Trophoblast cell (in vitro differentiated cells and primary cell): ENCODE data around the gene SYPL2.

ENCODE experiments used
- DNase-seq, 2 donors: peaks; one replicate each; pipeline ENCODE4 v3.0.0-alpha.2; 2016
- H2AFZ ChIP-seq: 2 replicates; pipeline ENCODE4 v1.6.1; 2013; ENCODE audit warnings: low read length, moderate library complexity, mild to moderate bottlenecking; ENCODE audit not compliant: insufficient read depth, poor library complexity
- H2AK5ac ChIP-seq: 2 replicates; pipeline ENCODE4 v1.6.1; 2013; ENCODE audit warnings: mild to moderate bottlenecking, low read length
- H2BK120ac ChIP-seq: 2 replicates; pipeline ENCODE4 v1.6.1; 2013; ENCODE audit warnings: low read length, mild to moderate bottlenecking, moderate library complexity; ENCODE audit not compliant: insufficient read depth, poor library complexity
- H2BK12ac ChIP-seq: 2 replicates; pipeline ENCODE4 v1.6.1; 2013; ENCODE audit warnings: mild to moderate bottlenecking, low read length, moderate library complexity
- H2BK5ac ChIP-seq: 2 replicates; pipeline ENCODE4 v1.6.1; 2013; ENCODE audit warnings: low read length, low read depth, moderate library complexity, mild to moderate bottlenecking; ENCODE audit not compliant: poor library complexity
- H3K14ac ChIP-seq: 2 replicates; pipeline ENCODE4 v1.6.1; 2013; ENCODE audit warnings: mild to moderate bottlenecking, low read length
- H3K18ac ChIP-seq: 2 replicates; pipeline ENCODE4 v1.6.1; 2013; ENCODE audit warnings: mild to moderate bottlenecking, low read length
- H3K23ac ChIP-seq: 2 replicates; pipeline ENCODE4 v1.6.1; 2013; ENCODE audit warnings: low read length
- H3K27ac ChIP-seq: 2 replicates; pipeline ENCODE4 v1.5.1; 2013; ENCODE audit warnings: low read depth, mild to moderate bottlenecking, inconsistent platforms, low read length, moderate library complexity
- H3K27me3 ChIP-seq: 2 replicates; pipeline ENCODE4 v1.6.1; 2013; ENCODE audit warnings: inconsistent platforms, mild to moderate bottlenecking, low read length, moderate library complexity; ENCODE audit not compliant: insufficient read depth
- H3K36me3 ChIP-seq, 2 experiments: 1 replicate in 1 of 2; 2 replicates in 1 of 2; pipeline ENCODE4 v1.6.1; 2013; ENCODE audit warnings: low read length in 2 of 2, mild to moderate bottlenecking in 2 of 2, moderate library complexity in 1 of 2; ENCODE audit not compliant: insufficient read depth in 2 of 2, control insufficient read depth in 1 of 2
- H3K4ac ChIP-seq: 2 replicates; pipeline ENCODE4 v1.6.1; 2013; ENCODE audit warnings: low read depth, mild to moderate bottlenecking, low read length, moderate library complexity
- H3K4me1 ChIP-seq, 2 experiments: 1 replicate in 1 of 2; 2 replicates in 1 of 2; pipeline ENCODE4 v1.6.1; 2013; ENCODE audit warnings: low read length in 2 of 2, mild to moderate bottlenecking in 2 of 2, moderate library complexity in 1 of 2; ENCODE audit not compliant: insufficient read depth in 2 of 2, control insufficient read depth in 1 of 2
- H3K4me2 ChIP-seq: 2 replicates; pipeline ENCODE4 v1.6.1; 2013; ENCODE audit warnings: inconsistent platforms, mild to moderate bottlenecking, low read length, moderate library complexity
- H3K4me3 ChIP-seq: 2 replicates; pipeline ENCODE4 v1.5.1; 2013; ENCODE audit warnings: mild to moderate bottlenecking, low read depth, low read length, inconsistent platforms
- H3K79me1 ChIP-seq: one replicate; pipeline ENCODE4 v1.6.1; 2013; ENCODE audit warnings: low read length
- H3K79me2 ChIP-seq: 2 replicates; pipeline ENCODE4 v1.6.1; 2013; ENCODE audit warnings: low read length, mild to moderate bottlenecking; ENCODE audit not compliant: control insufficient read depth, insufficient read depth, poor library complexity
- H3K9ac ChIP-seq: 2 replicates; pipeline ENCODE4 v1.6.1; 2013; ENCODE audit warnings: mild to moderate bottlenecking, low read length
- H3K9me3 ChIP-seq: 2 replicates; pipeline ENCODE4 v1.6.1; 2013; ENCODE audit warnings: low read depth, mild to moderate bottlenecking, control low read depth, inconsistent platforms, low read length; ENCODE audit not compliant: insufficient read depth
- H4K12ac ChIP-seq: 2 replicates; pipeline ENCODE4 v1.6.1; 2013; ENCODE audit warnings: low read depth, mild to moderate bottlenecking, low read length, moderate library complexity
- H4K8ac ChIP-seq: 2 replicates; pipeline ENCODE4 v1.6.1; 2013; ENCODE audit warnings: low read depth, mild to moderate bottlenecking, low read length, moderate library complexity
- H4K91ac ChIP-seq: one replicate; pipeline ENCODE4 v1.6.1; 2013; ENCODE audit warnings: low read depth, mild to moderate bottlenecking, low read length, moderate library complexity
- WGBS: extraction: QIAGEN DNeasy Blood & Tissue Kit; methylation state at CpG from one replicate; pipeline ENCODE4 v1.1.7; 2013; ENCODE audit warnings: missing lambda C conversion rate; ENCODE audit not compliant: insufficient read length, insufficient coverage; ENCODE audit errors: extremely low coverage; 5-methylcytosine and 5-hydroxymethylcytosine counted together

SYPL2 gene

GRCh38 chr1:109490029-109490933 lies 23.9 kb downstream of the SYPL2 start:
- H4K91ac ChIP-seq = no peak overlapping the region
- H3K18ac ChIP-seq = no peak overlapping the region
- H3K14ac ChIP-seq = no peak overlapping the region
- no peak overlapping the region for H2BK120ac ChIP-seq
- H3K4me3 ChIP-seq = no peak overlapping the region
- H3K9ac ChIP-seq = no peak overlapping the region
- H2AK5ac ChIP-seq = no peak overlapping the region
- no peak overlapping the region for H2BK12ac ChIP-seq
- H3K36me3 ChIP-seq = peaks cover 16 to 20% of the 10 kb centered on the region in 2 experiments
- H4K12ac ChIP-seq = no peak overlapping the region
- H3K4ac ChIP-seq = no peak overlapping the region
- no peaks in the 10 kb centered on the region for H3K9me3 ChIP-seq
- WGBS = no CpG with 5 or more reads among the region's 11 CpGs
- peak; percentile 48 to 79 for DNase-seq
- H3K79me2 ChIP-seq = peaks cover 4% of the 10 kb centered on the region
- peaks cover 0 to 3% of the 10 kb centered on the region in 2 experiments for H3K4me1 ChIP-seq
- no peak overlapping the region for H3K27ac ChIP-seq
- no peak overlapping the region for H3K23ac ChIP-seq
- H2AFZ ChIP-seq = no peak overlapping the region
- peaks cover 3% of the 10 kb centered on the region for H3K79me1 ChIP-seq
- H4K8ac ChIP-seq = no peak overlapping the region
- H2BK5ac ChIP-seq = no peak overlapping the region
- H3K27me3 ChIP-seq = no peaks in the 10 kb centered on the region
- H3K4me2 ChIP-seq = no peak overlapping the region

- no peaks in the 10 kb centered on the region for H3K27me3 ChIP-seq
- no peak overlapping the region for H3K4me3 ChIP-seq
- H3K4ac ChIP-seq = no peak overlapping the region
- no peak overlapping the region for H2AFZ ChIP-seq
- H3K36me3 ChIP-seq = peaks cover 22 to 23% of the 10 kb centered on the region in 2 experiments
- H3K4me1 ChIP-seq = peaks cover 0 to 3% of the 10 kb centered on the region in 2 experiments
- no peak overlapping the region for H2BK5ac ChIP-seq
- no peak overlapping the region for H3K14ac ChIP-seq
- H3K79me1 ChIP-seq = peaks cover 3% of the 10 kb centered on the region
- no peak overlapping the region for H4K8ac ChIP-seq
- H3K23ac ChIP-seq = no peak overlapping the region
- H3K4me2 ChIP-seq = no peak overlapping the region
- no CpG with 5 or more reads among the region's 11 CpGs for WGBS
- no peaks in the 10 kb centered on the region for H3K9me3 ChIP-seq
- H2BK12ac ChIP-seq = no peak overlapping the region
- H4K12ac ChIP-seq = no peak overlapping the region
- DNase-seq = no peak
- no peak overlapping the region for H2AK5ac ChIP-seq
- no peak overlapping the region for H3K9ac ChIP-seq
- no peak overlapping the region for H2BK120ac ChIP-seq
- no peak overlapping the region for H3K18ac ChIP-seq
- no peak overlapping the region for H3K27ac ChIP-seq
- H4K91ac ChIP-seq = no peak overlapping the region
- peaks cover 4% of the 10 kb centered on the region for H3K79me2 ChIP-seq
Observed at GRCh38 chr1:109490934-109491302, 24.6 kb downstream of the SYPL2 start.

GRCh38 chr1:109491372-109491771 lies 25.0 kb downstream of the SYPL2 start:
- peak overlapping the region; percentile 18 for H3K4me3 ChIP-seq
- no peak overlapping the region for H4K12ac ChIP-seq
- H4K8ac ChIP-seq = no peak overlapping the region
- H2AK5ac ChIP-seq = no peak overlapping the region
- H3K4ac ChIP-seq = no peak overlapping the region
- no peak overlapping the region for H3K23ac ChIP-seq
- H3K9ac ChIP-seq = no peak overlapping the region
- H3K27me3 ChIP-seq = no peaks in the 10 kb centered on the region
- DNase-seq = no peak
- H3K14ac ChIP-seq = no peak overlapping the region
- H3K27ac ChIP-seq = no peak overlapping the region
- H2AFZ ChIP-seq = no peak overlapping the region
- no peak overlapping the region for H4K91ac ChIP-seq
- peaks cover 3% of the 10 kb centered on the region for H3K79me1 ChIP-seq
- peaks cover 4% of the 10 kb centered on the region for H3K79me2 ChIP-seq
- H3K18ac ChIP-seq = no peak overlapping the region
- H2BK5ac ChIP-seq = no peak overlapping the region
- peaks cover 0 to 3% of the 10 kb centered on the region in 2 experiments for H3K4me1 ChIP-seq
- H3K9me3 ChIP-seq = no peaks in the 10 kb centered on the region
- no peak overlapping the region for H2BK12ac ChIP-seq
- WGBS = no CpG with 5 or more reads among the region's 8 CpGs
- H3K36me3 ChIP-seq = peaks cover 25 to 27% of the 10 kb centered on the region in 2 experiments
- no peak overlapping the region for H3K4me2 ChIP-seq
- no peak overlapping the region for H2BK120ac ChIP-seq

GRCh38 chr1:109492779-109493178 lies 26.4 kb downstream of the SYPL2 start:
- Histone ChIP-seq H2BK5ac (no peak overlapping the region), H3K4me1 (peaks cover 0 to 3% of the 10 kb centered on the region in 2 experiments), H3K23ac (no peak overlapping the region), H3K27me3 (no peaks in the 10 kb centered on the region), H4K91ac (no peak overlapping the region), H4K8ac (no peak overlapping the region), H2BK12ac (no peak overlapping the region), H3K9me3 (no peaks in the 10 kb centered on the region), H3K79me1 (peaks cover 3% of the 10 kb centered on the region), H2AFZ (no peak overlapping the region), H3K79me2 (peaks cover 4% of the 10 kb centered on the region), H4K12ac (no peak overlapping the region), H3K4me2 (no peak overlapping the region), H2BK120ac (no peak overlapping the region), H3K4me3 (no peak overlapping the region), H3K27ac (no peak overlapping the region), H2AK5ac (no peak overlapping the region), H3K9ac (no peak overlapping the region), H3K4ac (no peak overlapping the region), H3K36me3 (peaks cover 29 to 32% of the 10 kb centered on the region in 2 experiments), H3K14ac (no peak overlapping the region), H3K18ac (no peak overlapping the region)
- no CpG with 5 or more reads among the region's 4 CpGs for WGBS
- DNase-seq = no peak
